Stimulated activated CD4-positive, alpha-beta T cell treated with anti-CD3 and anti-CD28 coated beads, Interleukin-2, amount 100 ng/mL, for 24 hours (primary cell): Measurements from ENCODE around the gene ABHD8.
A peak's percentile ranks its signal among the peaks of the same experiment; 100 is the strongest.

Experiments
- DNase-seq, 2 donors: peaks; one replicate each; pipeline ENCODE4 v3.0.0-alpha.2; 2020

ABHD8 gene

GRCh38 chr19:17263712-17264640, 39.2 kb downstream of the ABHD8 start:
- DNase-seq = no peak

- no peak for DNase-seq
Observed at GRCh38 chr19:17262557-17262956, 40.7 kb downstream of the ABHD8 start.

- peak; percentile 94 for DNase-seq
Observed at GRCh38 chr19:17260842-17261325, 42.3 kb downstream of the ABHD8 start.

GRCh38 chr19:17259934-17260333, 43.3 kb downstream of the ABHD8 start:
- DNase-seq = no peak

- no peak for DNase-seq
Observed at GRCh38 chr19:17259118-17259780, 44.0 kb downstream of the ABHD8 start.

- no peak for DNase-seq
Observed at GRCh38 chr19:17256130-17256529, 47.1 kb downstream of the ABHD8 start.

GRCh38 chr19:17255150-17255621, 48.0 kb downstream of the ABHD8 start:
- no peak for DNase-seq

GRCh38 chr19:17254636-17255035, 48.6 kb downstream of the ABHD8 start:
- DNase-seq = no peak

- DNase-seq = no peak
Observed at GRCh38 chr19:17249887-17250548, 53.2 kb downstream of the ABHD8 start.

GRCh38 chr19:17248011-17248776, 55.0 kb downstream of the ABHD8 start:
- DNase-seq = no peak

GRCh38 chr19:17246681-17247425, 56.4 kb downstream of the ABHD8 start:
- no peak for DNase-seq

GRCh38 chr19:17245535-17245984, 57.7 kb downstream of the ABHD8 start, which contains the start of gene NR2F6:
NR2F6 (minus strand) TSS chr19:17245919; CDS start chr19:17245220, 699 bp downstream.
- no peak for DNase-seq

GRCh38 chr19:17244618-17245534, 58.3 kb downstream of the ABHD8 start:
- no peak for DNase-seq

GRCh38 chr19:17243830-17244617, 59.2 kb downstream of the ABHD8 start:
- no peak for DNase-seq

- DNase-seq = no peak
Observed at GRCh38 chr19:17243211-17243829, 59.9 kb downstream of the ABHD8 start.

GRCh38 chr19:17242431-17243208, 60.6 kb downstream of the ABHD8 start:
- DNase-seq = no peak
